Measurements from ENCODE around the gene CHMP4B. TPM values are rescaled to one million over a fixed set of nuclear protein-coding genes. Genes with fewer than 3 reads are reported as not detected.

Gene CHMP4B
- total RNA-seq, 6 donors from 2014 or later = 71.2 to 139 (median 104) TPM

- peaks cover 8 to 11% (median 10%) of the 10 kb centered on the region in 4 donors for H3K4me1 ChIP-seq
- ATAC-seq (ENCODE audit: low FRiP score in 2 of 2) (no peak), DNase-seq (no peak)
- H3K27me3 ChIP-seq = no peaks in the 10 kb centered on the region
- no peak overlapping the region for H3K27ac ChIP-seq
- no peaks in the 10 kb centered on the region for H3K36me3 ChIP-seq
- no peak overlapping the region for H3K4me3 ChIP-seq
- TF ChIP-seq CTCF (IDR thresholded peaks at IDR 0.05) (no peak), POLR2AphosphoS5 (IDR thresholded peaks at IDR 0.05) (no peak), EP300 (IDR thresholded peaks at IDR 0.05) (no peak), POLR2A (IDR thresholded peaks at IDR 0.05) (no peak)
- H3K9me3 ChIP-seq = no peaks in the 10 kb centered on the region
- WGBS, 2 donors = 85 to 89% methylated on average over 15 of the region's 15 CpGs
Observed at GRCh38 chr20:33864324-33864963, 53.3 kb downstream of the CHMP4B start.

GRCh38 chr20:33865761-33866370 lies 54.7 kb downstream of the CHMP4B start:
- Histone ChIP-seq H3K27ac (no peak overlapping the region), H3K4me1 (peaks cover 5 to 8% (median 8%) of the 10 kb centered on the region in 4 donors), H3K36me3 (no peaks in the 10 kb centered on the region), H3K27me3 (no peaks in the 10 kb centered on the region), H3K9me3 (no peaks in the 10 kb centered on the region), H3K4me3 (no peak overlapping the region)
- DNase-seq = no peak
- WGBS, 2 donors = 92 to 93% methylated on average over 12 to 13 of the region's 13 CpGs
- no peak for TF ChIP-seq CTCF (IDR thresholded peaks at IDR 0.05)
- no peak for ATAC-seq (ENCODE audit: low FRiP score in 2 of 2)

- H3K4me1 ChIP-seq = peaks cover 5 to 15% (median 12%) of the 10 kb centered on the region in 4 donors
- TF ChIP-seq POLR2AphosphoS5 (IDR thresholded peaks at IDR 0.05) (no peak), CTCF (IDR thresholded peaks at IDR 0.05) (no peak), POLR2A (IDR thresholded peaks at IDR 0.05) (no peak), EP300 (IDR thresholded peaks at IDR 0.05) (no peak)
Observed at GRCh38 chr20:33866398-33867100, 55.4 kb downstream of the CHMP4B start.

GRCh38 chr20:33868042-33868441 lies 56.9 kb downstream of the CHMP4B start:
- TF ChIP-seq POLR2AphosphoS5 (IDR thresholded peaks at IDR 0.05) (no peak), POLR2A (IDR thresholded peaks at IDR 0.05) (no peak), EP300 (IDR thresholded peaks at IDR 0.05) (no peak), CTCF (IDR thresholded peaks at IDR 0.05) (no peak)
- H3K27me3 ChIP-seq = no peaks in the 10 kb centered on the region
- WGBS, 2 donors = 79 to 88% methylated on average over 6 to 7 of the region's 7 CpGs
- no peak overlapping the region for H3K27ac ChIP-seq
- no peaks in the 10 kb centered on the region for H3K9me3 ChIP-seq
- no peak overlapping the region for H3K4me3 ChIP-seq
- ATAC-seq (ENCODE audit: low FRiP score in 2 of 2) = no peak
- no peak for DNase-seq
- H3K36me3 ChIP-seq = no peaks in the 10 kb centered on the region
- peaks cover 0 to 9% (median 5%) of the 10 kb centered on the region in 4 donors for H3K4me1 ChIP-seq

More at GRCh38 chr20:33866398-33867100, 55.4 kb downstream of the CHMP4B start:
- Histone ChIP-seq H3K4me3 (no peak overlapping the region), H3K36me3 (no peaks in the 10 kb centered on the region), H3K27me3 (no peaks in the 10 kb centered on the region), H3K27ac (no peak overlapping the region), H3K9me3 (no peaks in the 10 kb centered on the region)
- DNase-seq (no peak), ATAC-seq (ENCODE audit: low FRiP score in 2 of 2) (no peak)
- WGBS, 2 donors = 91 to 94% methylated on average over 11 of the region's 11 CpGs

All from upper lobe of left lung (tissue), 6 donors.